Sigmoid colon (tissue), 7 donors: ENCODE data around the gene LCN1. TPM values are rescaled to one million over a fixed set of nuclear protein-coding genes. Genes with fewer than 3 reads are reported as not detected.

Experiments used
- DNase-seq: peaks from one replicate; pipeline ENCODE4 v3.0.0-alpha.2; 2019
- H3K27ac ChIP-seq, 4 donors: fragments of 200-600 bp; sonication (generic); one replicate each; pipeline ENCODE4 v1.5.1; 2016 to 2019; ENCODE audit warnings: mild to moderate bottlenecking in 1 of 4
- H3K27me3 ChIP-seq, 3 donors: fragments of 200-600 bp; sonication (generic); one replicate each; pipeline ENCODE4 v1.5.1; 2019; ENCODE audit warnings: mild to moderate bottlenecking in 1 of 3
- H3K36me3 ChIP-seq, 4 donors: fragments of 200-600 bp; sonication (generic); one replicate each; pipeline ENCODE4 v1.5.1; 2016 to 2019
- H3K4me1 ChIP-seq, 4 donors: fragments of 200-600 bp; sonication (generic); one replicate each; pipeline ENCODE4 v1.5.1; 2017 to 2019
- H3K4me3 ChIP-seq, 4 donors: fragments of 200-600 bp; sonication (generic); one replicate each; pipeline ENCODE4 v1.5.1; 2017 to 2019; ENCODE audit warnings: mild to moderate bottlenecking in 2 of 4, moderate library complexity in 1 of 4
- H3K9me3 ChIP-seq, 4 donors: fragments of 200-600 bp in 3 of 4; sonication (generic) in 3 of 4; one replicate each; pipeline versions ENCODE4 v1.5.1 to v1.6.1; 2013 to 2019
- CTCF ChIP-seq, 4 experiments: fragments of 450-650 bp in 3 of 4; fragments of 200-600 bp in 1 of 4; IDR thresholded peaks; one replicate each; pipeline ENCODE4 v1.5.1; 2016 to 2019; ENCODE audit warnings: antibody characterized with exemption in 4 of 4, mild to moderate bottlenecking in 3 of 4, moderate library complexity in 2 of 4
- EP300 ChIP-seq, 4 donors: sonication (generic); formaldehyde crosslinking; IDR thresholded peaks; one replicate each; pipeline ENCODE4 v1.6.1; 2017; ENCODE audit warnings: antibody characterized with exemption in 4 of 4
- POLR2A ChIP-seq, 2 donors: fragments of 450-650 bp; IDR thresholded peaks; one replicate each; pipeline ENCODE4 v1.6.1; 2016; ENCODE audit warnings: antibody characterized with exemption in 2 of 2, mild to moderate bottlenecking in 2 of 2, moderate library complexity in 2 of 2
- POLR2AphosphoS5 ChIP-seq, 4 donors: sonication (generic); formaldehyde crosslinking; IDR thresholded peaks; one replicate each; pipeline ENCODE4 v1.6.1; 2017; ENCODE audit warnings: antibody characterized with exemption in 4 of 4
- WGBS, 2 donors: extraction: QIAGEN DNeasy Blood & Tissue Kit; methylation state at CpG; one replicate each; pipeline ENCODE4 v1.1.7; 2013; 5-methylcytosine and 5-hydroxymethylcytosine counted together
- intact Hi-C: fragments of 100-400 bp; cut with DNase I; formaldehyde crosslinking; loops from one replicate; pipeline ENCODE4 v1.15.1; 2023
- polyA plus RNA-seq, 3 donors: library from polyadenylated mRNA; stranded (reverse); fragments of 200-250 nt; gene quantifications; one replicate each; pipeline ENCODE4 v1.2.3, GENCODE V29; 2013
- total RNA-seq, 4 donors: library from RNA; depleted of rRNA; stranded (reverse); fragments of >200 nt; gene quantifications; one replicate each; pipeline ENCODE4 v1.1.0, GENCODE V29; 2016
- donor health status: healthy with polysubstance abuse.
- donor health status: Bipolar disorder and iron deficiency.
- donor health status: healthy.

The LCN1 gene
- not detected for total RNA-seq
- polyA plus RNA-seq: under 1 TPM in 1 of 3 donors, not detected in 2; 0.10 TPM

GRCh38 chr9:135520916-135521607 lies at the start of gene LCN1:
LCN1 (plus strand) TSS chr9:135521440; CDS start chr9:135521498, 58 bp downstream.
- intact Hi-C loops: no loop called here
- Histone ChIP-seq H3K4me1 (no peaks in the 10 kb centered on the region), H3K9me3 (no peaks in the 10 kb centered on the region), H3K36me3 (no peaks in the 10 kb centered on the region), H3K27ac (no peak within 1 kb of the TSS), H3K27me3 (peaks cover 5 to 36% (median 14%) of the 10 kb centered on the region in 3 donors), H3K4me3 (no peak within 1 kb of the TSS)
- DNase-seq: no peak
- TF ChIP-seq EP300 (IDR thresholded peaks at IDR 0.05): no peak
- no peak for TF ChIP-seq POLR2A (IDR thresholded peaks at IDR 0.05)
- TF ChIP-seq POLR2AphosphoS5 (IDR thresholded peaks at IDR 0.05): no peak
- no peak for TF ChIP-seq CTCF (IDR thresholded peaks at IDR 0.05)
- 89 to 90% methylated on average over 18 of the region's 18 CpGs for WGBS, 2 donors

DNA sequence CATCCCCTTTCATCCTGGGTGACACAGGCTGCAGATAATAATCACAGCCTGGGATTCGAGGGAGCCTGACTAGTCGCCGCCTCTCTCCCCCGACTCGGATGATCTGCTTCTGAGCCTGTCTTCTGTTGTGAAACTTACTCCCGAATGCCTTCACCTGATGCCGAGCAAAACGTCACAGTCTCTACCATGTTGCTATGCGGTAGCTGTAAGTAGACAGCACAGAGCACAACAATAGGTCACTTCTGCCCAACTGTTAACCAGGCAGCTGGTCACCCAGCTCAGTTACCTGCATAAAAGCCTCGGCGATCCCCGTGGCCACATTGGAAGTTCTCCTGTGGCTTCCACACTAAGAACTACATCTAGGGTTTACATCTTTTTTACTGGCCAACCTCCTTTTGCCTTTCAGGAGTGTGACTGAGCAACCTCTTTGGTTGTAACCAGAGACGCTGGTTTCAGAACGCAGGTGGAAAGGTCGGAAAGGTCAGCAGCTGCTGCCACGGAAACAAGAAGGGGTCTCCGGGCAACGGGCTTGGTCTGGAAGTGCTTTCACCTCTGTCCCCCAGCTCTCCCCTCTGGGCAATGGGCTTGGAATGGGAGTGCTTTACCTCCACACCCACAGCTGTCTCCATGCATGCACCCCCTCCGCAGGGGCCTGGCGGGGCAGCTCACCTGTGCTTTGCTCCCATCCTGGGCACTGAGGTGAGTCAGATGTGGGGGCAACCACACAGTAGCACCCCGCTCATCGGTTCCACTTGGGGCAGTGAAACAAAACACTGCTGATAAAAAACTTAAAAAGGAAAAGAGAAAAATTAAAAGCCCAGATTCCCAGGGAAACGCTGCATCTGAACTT lies 49.2 kb upstream of the LCN1 start:
- intact Hi-C loops: no loop called here
- Histone ChIP-seq H3K27ac (no peak overlapping the region), H3K9me3 (no peaks in the 10 kb centered on the region), H3K4me3 (no peak overlapping the region), H3K36me3 (no peaks in the 10 kb centered on the region), H3K27me3 (peaks cover 0 to 1% (median 0%) of the 10 kb centered on the region in 3 donors), H3K4me1 (no peaks in the 10 kb centered on the region)
- DNase-seq: no peak
- TF ChIP-seq POLR2AphosphoS5 (IDR thresholded peaks at IDR 0.05) (no peak), EP300 (IDR thresholded peaks at IDR 0.05) (no peak), CTCF (IDR thresholded peaks at IDR 0.05) (no peak), POLR2A (IDR thresholded peaks at IDR 0.05) (no peak)
- WGBS, 2 donors: 85 to 90% methylated on average over 23 of the region's 23 CpGs

GRCh38 chr9:135473972-135474543 lies 47.2 kb upstream of the LCN1 start:
- 80 to 91% methylated on average over 12 of the region's 12 CpGs for WGBS, 2 donors
- no peak for DNase-seq
- peaks cover 0 to 6% (median 2%) of the 10 kb centered on the region in 4 donors for H3K4me1 ChIP-seq
- TF ChIP-seq CTCF (IDR thresholded peaks at IDR 0.05): no peak
- no peak for TF ChIP-seq POLR2AphosphoS5 (IDR thresholded peaks at IDR 0.05)
- no peak for TF ChIP-seq EP300 (IDR thresholded peaks at IDR 0.05)
- no peak for TF ChIP-seq POLR2A (IDR thresholded peaks at IDR 0.05)
- H3K27me3 ChIP-seq: no peaks in the 10 kb centered on the region
- no peak overlapping the region for H3K4me3 ChIP-seq
- no peak overlapping the region for H3K27ac ChIP-seq
- no peaks in the 10 kb centered on the region for H3K9me3 ChIP-seq
- no peaks in the 10 kb centered on the region for H3K36me3 ChIP-seq
- intact Hi-C loops: no loop called here

- no peak for DNase-seq
- Histone ChIP-seq H3K4me3 (no peak overlapping the region), H3K36me3 (no peaks in the 10 kb centered on the region), H3K27ac (no peak overlapping the region), H3K9me3 (no peaks in the 10 kb centered on the region), H3K27me3 (no peaks in the 10 kb centered on the region), H3K4me1 (peaks cover 0 to 7% (median 3%) of the 10 kb centered on the region in 4 donors)
- intact Hi-C loops: no loop called here
- 30 to 57% methylated on average over 12 of the region's 12 CpGs for WGBS, 2 donors
- TF ChIP-seq EP300 (IDR thresholded peaks at IDR 0.05) (no peak), CTCF (IDR thresholded peaks at IDR 0.05) (no peak), POLR2A (IDR thresholded peaks at IDR 0.05) (no peak), POLR2AphosphoS5 (IDR thresholded peaks at IDR 0.05) (no peak)
Observed at GRCh38 chr9:135474915-135475314, 46.3 kb upstream of the LCN1 start.
